SK-N-SH (cell line): Measurements from ENCODE around the gene NAALADL2. TPM values are rescaled to one million over a fixed set of nuclear protein-coding genes. Genes with fewer than 3 reads are reported as not detected.

ENCODE experiments used
- CTCF ChIA-PET: fragments of 300-600, 350-600 bp; formaldehyde crosslinking; extraction: SDS; loops from one replicate; lab custom pipeline; 2021; lab: Yijun Ruan, JAX
- POLR2A ChIA-PET: fragments of 350-600 bp; sonication (Branson Sonifier 250); formaldehyde crosslinking; extraction: SDS; loops from one replicate; lab custom pipeline; 2020; ENCODE audit warnings: antibody characterized with exemption, inconsistent platforms; lab: Yijun Ruan, JAX
- DNase-seq: peaks from one replicate; pipeline ENCODE4 v3.0.0; 2012
- H2AFZ ChIP-seq: fragments of 200-600 bp; sonication (generic); 2 replicates; pipeline ENCODE4 v1.8.1; 2016; ENCODE audit warnings: antibody characterized with exemption, mild to moderate bottlenecking, low read depth
- H3F3A ChIP-seq: fragments of 200-600 bp; sonication (generic); replicated peaks from 2 replicates; pipeline ENCODE3; 2016; ENCODE audit warnings: antibody characterized with exemption, mild to moderate bottlenecking; ENCODE audit not compliant: insufficient read depth
- H3K27ac ChIP-seq, 2 experiments: fragments of 200-500 bp in 1 of 2; fragments of 200-600 bp in 1 of 2; sonication (Bioruptor generic) in 1 of 2; sonication (generic), shearing (Covaris generic) in 1 of 2; 2 replicates each; pipeline versions ENCODE4 v1.5.1 to v1.6.1; 2014 to 2016; ENCODE audit warnings: low read depth in 2 of 2, inconsistent platforms in 1 of 2, low read length in 1 of 2, mild to moderate bottlenecking in 1 of 2, mixed read lengths in 1 of 2
- H3K27me3 ChIP-seq: fragments of 200-600 bp; sonication (generic), shearing (Covaris generic); 2 replicates; pipeline ENCODE4 v1.6.1; 2016; ENCODE audit warnings: mixed run types; ENCODE audit not compliant: insufficient read depth
- H3K36me3 ChIP-seq, 2 experiments: fragments of 200-500 bp in 1 of 2; fragments of 200-600 bp in 1 of 2; sonication (Bioruptor generic) in 1 of 2; sonication (generic) in 1 of 2; replicated peaks in 1 of 2; 2 replicates each; pipeline versions ENCODE3 to v1.5.1; 2014 to 2016; ENCODE audit warnings: low read length in 1 of 2, mild to moderate bottlenecking in 1 of 2; ENCODE audit not compliant: insufficient read depth in 2 of 2, control insufficient read depth in 1 of 2
- H3K4me1 ChIP-seq, 2 experiments: fragments of 200-500 bp in 1 of 2; fragments of 200-600 bp in 1 of 2; sonication (Bioruptor generic) in 1 of 2; sonication (generic), shearing (Covaris generic) in 1 of 2; 2 replicates each; pipeline versions ENCODE4 v1.5.1 to v1.6.1; 2014 to 2016; ENCODE audit warnings: low read depth in 1 of 2, low read length in 1 of 2, mixed run types in 1 of 2; ENCODE audit not compliant: insufficient read depth in 2 of 2, control insufficient read depth in 1 of 2
- H3K4me2 ChIP-seq: fragments of 200-600 bp; sonication (generic), shearing (Covaris generic); 2 replicates; pipeline ENCODE4 v1.6.1; 2017; ENCODE audit warnings: mixed run types
- H3K4me3 ChIP-seq, 2 experiments: fragments of 200-500 bp in 1 of 2; fragments of 200-600 bp in 1 of 2; sonication (Bioruptor generic) in 1 of 2; sonication (generic), shearing (Covaris generic) in 1 of 2; 2 replicates each; pipeline versions ENCODE4 v1.5.1 to v1.8.1; 2014 to 2016; ENCODE audit warnings: low read depth in 2 of 2, inconsistent platforms in 1 of 2, low read length in 1 of 2, mild to moderate bottlenecking in 1 of 2, mixed read lengths in 1 of 2, moderate library complexity in 1 of 2
- H3K79me2 ChIP-seq: fragments of 200-600 bp; sonication (generic); 2 replicates; pipeline ENCODE4 v1.8.1; 2017; ENCODE audit warnings: mild to moderate bottlenecking; ENCODE audit not compliant: insufficient read depth
- H3K9ac ChIP-seq: fragments of 200-600 bp; sonication (generic); 2 replicates; pipeline ENCODE4 v1.6.1; 2017; ENCODE audit warnings: mixed run types
- H3K9me2 ChIP-seq: fragments of 200-600 bp; sonication (generic); 2 replicates; pipeline ENCODE4 v1.6.1; 2017; ENCODE audit warnings: mixed run types
- H3K9me3 ChIP-seq: fragments of 200-600 bp; sonication (generic); 2 replicates; pipeline ENCODE4 v1.6.1; 2017; ENCODE audit warnings: mixed run types, mild to moderate bottlenecking, moderate library complexity
- H4K20me1 ChIP-seq: fragments of 200-600 bp; sonication (generic); 2 replicates; pipeline ENCODE4 v1.6.1; 2017; ENCODE audit warnings: mild to moderate bottlenecking, mixed run types; ENCODE audit not compliant: insufficient read depth
- CHD2 ChIP-seq: fragments of 150-350 bp; IDR thresholded peaks from 2 replicates; pipeline ENCODE4 v1.6.1; 2018; ENCODE audit warnings: low read length; ENCODE audit not compliant: partially characterized antibody
- FOXM1 ChIP-seq: IDR thresholded peaks from 2 replicates; pipeline ENCODE4 v1.4.0; 2012; ENCODE audit warnings: low read depth, mild to moderate bottlenecking
- GABPA ChIP-seq: IDR thresholded peaks from 2 replicates; pipeline ENCODE4 v1.4.0; 2012; ENCODE audit warnings: low read depth, mild to moderate bottlenecking
- GATA2 ChIP-seq: sonication (generic); formaldehyde crosslinking; IDR thresholded peaks from 2 replicates; pipeline ENCODE4 v1.5.0; 2020; ENCODE audit warnings: mild to moderate bottlenecking, missing genetic modification reagents
- JUND ChIP-seq: IDR thresholded peaks from 2 replicates; pipeline ENCODE4 v1.4.0; 2012
- NFIC ChIP-seq: IDR thresholded peaks from 2 replicates; pipeline ENCODE4 v1.4.0; 2012; ENCODE audit warnings: borderline replicate concordance
- NRF1 ChIP-seq: IDR thresholded peaks from 2 replicates; pipeline ENCODE4 v1.6.1; 2012; ENCODE audit warnings: low read depth, mild to moderate bottlenecking, low read length
- POLR2AphosphoS5 ChIP-seq: IDR thresholded peaks from 2 replicates; pipeline ENCODE4 v1.6.1; 2012; ENCODE audit warnings: low read depth, low read length
- RFX5 ChIP-seq: IDR thresholded peaks from 2 replicates; pipeline ENCODE4 v1.6.1; 2012; ENCODE audit warnings: mild to moderate bottlenecking, improper control_type of control experiment, low read length
- RXRA ChIP-seq: IDR thresholded peaks from 2 replicates; pipeline ENCODE4 v1.4.0; 2012; ENCODE audit warnings: low read depth, mild to moderate bottlenecking, borderline replicate concordance
- SIN3A ChIP-seq: IDR thresholded peaks from 2 replicates; pipeline ENCODE4 v1.6.1; 2012; ENCODE audit warnings: low read depth, mild to moderate bottlenecking, low read length, moderate library complexity, borderline replicate concordance
- TAF1 ChIP-seq: IDR thresholded peaks from 2 replicates; pipeline ENCODE4 v1.6.1; 2012; ENCODE audit warnings: low read depth, mild to moderate bottlenecking, low read length, moderate library complexity, borderline replicate concordance
- WGBS: methylation state at CpG from one replicate; pipeline ENCODE4 v1.1.6; 2017; ENCODE audit warnings: low lambda C conversion rate; 5-methylcytosine and 5-hydroxymethylcytosine counted together
- polyA plus RNA-seq, 3 experiments: library from polyadenylated mRNA; depleted of rRNA; stranded (reverse); fragments of >200 nt; gene quantifications; 2 replicates each; pipeline ENCODE4 v1.2.3, GENCODE V29; 2012
- TF ChIP-seq, protein P1 (sequence below): IDR thresholded peaks from 2 replicates; pipeline ENCODE4 v1.6.1; 2012; ENCODE audit warnings: mild to moderate bottlenecking, low read depth, low read length, moderate library complexity
- TF ChIP-seq, protein P2 (sequence below): fragments of 150-350 bp; IDR thresholded peaks from 2 replicates; pipeline ENCODE4 v1.6.1; 2016; ENCODE audit warnings: mild to moderate bottlenecking, low read depth, low read length
- TF ChIP-seq, protein P3 (sequence below): IDR thresholded peaks from 2 replicates; pipeline ENCODE4 v1.4.0; 2012; ENCODE audit warnings: low read depth, borderline replicate concordance

NAALADL2 gene
- polyA plus RNA-seq, 1 of the 3 experiments (the other 2 are of a cell fraction), result 1.2 TPM

DNA sequence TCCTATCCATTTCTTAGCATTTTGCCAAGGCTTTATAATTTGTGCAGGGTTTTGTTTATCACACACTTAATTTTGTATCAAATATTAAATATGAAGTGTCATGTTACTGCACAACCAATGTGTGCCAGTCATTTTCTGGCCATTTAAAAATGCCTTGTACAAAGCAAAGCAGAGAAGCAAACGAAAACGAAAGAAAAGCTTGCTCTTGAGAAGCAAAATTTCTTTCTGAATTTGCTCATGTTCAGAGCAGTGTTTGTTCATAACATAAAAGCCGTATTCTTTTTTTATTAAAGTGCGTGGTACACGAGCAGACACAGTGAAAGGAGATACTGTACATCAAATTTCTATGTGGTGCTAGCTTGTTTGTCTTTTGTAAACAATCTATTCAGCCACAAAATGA is 792.6 kb downstream of the NAALADL2 start (continued):
- no peak for TF ChIP-seq FOXM1
- no peak for TF ChIP-seq GABPA
- no peak for TF ChIP-seq SIN3A
- no peak for TF ChIP-seq GATA2 (CRISPR knock-in tag)
- no peak for TF ChIP-seq TAF1
- no peak for TF ChIP-seq NFIC
- no peak for TF ChIP-seq JUND
- TF ChIP-seq, protein P1, sequence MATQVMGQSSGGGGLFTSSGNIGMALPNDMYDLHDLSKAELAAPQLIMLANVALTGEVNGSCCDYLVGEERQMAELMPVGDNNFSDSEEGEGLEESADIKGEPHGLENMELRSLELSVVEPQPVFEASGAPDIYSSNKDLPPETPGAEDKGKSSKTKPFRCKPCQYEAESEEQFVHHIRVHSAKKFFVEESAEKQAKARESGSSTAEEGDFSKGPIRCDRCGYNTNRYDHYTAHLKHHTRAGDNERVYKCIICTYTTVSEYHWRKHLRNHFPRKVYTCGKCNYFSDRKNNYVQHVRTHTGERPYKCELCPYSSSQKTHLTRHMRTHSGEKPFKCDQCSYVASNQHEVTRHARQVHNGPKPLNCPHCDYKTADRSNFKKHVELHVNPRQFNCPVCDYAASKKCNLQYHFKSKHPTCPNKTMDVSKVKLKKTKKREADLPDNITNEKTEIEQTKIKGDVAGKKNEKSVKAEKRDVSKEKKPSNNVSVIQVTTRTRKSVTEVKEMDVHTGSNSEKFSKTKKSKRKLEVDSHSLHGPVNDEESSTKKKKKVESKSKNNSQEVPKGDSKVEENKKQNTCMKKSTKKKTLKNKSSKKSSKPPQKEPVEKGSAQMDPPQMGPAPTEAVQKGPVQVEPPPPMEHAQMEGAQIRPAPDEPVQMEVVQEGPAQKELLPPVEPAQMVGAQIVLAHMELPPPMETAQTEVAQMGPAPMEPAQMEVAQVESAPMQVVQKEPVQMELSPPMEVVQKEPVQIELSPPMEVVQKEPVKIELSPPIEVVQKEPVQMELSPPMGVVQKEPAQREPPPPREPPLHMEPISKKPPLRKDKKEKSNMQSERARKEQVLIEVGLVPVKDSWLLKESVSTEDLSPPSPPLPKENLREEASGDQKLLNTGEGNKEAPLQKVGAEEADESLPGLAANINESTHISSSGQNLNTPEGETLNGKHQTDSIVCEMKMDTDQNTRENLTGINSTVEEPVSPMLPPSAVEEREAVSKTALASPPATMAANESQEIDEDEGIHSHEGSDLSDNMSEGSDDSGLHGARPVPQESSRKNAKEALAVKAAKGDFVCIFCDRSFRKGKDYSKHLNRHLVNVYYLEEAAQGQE, result no peak
- TF ChIP-seq CHD2, result no peak
- TF ChIP-seq, all 33 proteins: peak for 0

DNA sequence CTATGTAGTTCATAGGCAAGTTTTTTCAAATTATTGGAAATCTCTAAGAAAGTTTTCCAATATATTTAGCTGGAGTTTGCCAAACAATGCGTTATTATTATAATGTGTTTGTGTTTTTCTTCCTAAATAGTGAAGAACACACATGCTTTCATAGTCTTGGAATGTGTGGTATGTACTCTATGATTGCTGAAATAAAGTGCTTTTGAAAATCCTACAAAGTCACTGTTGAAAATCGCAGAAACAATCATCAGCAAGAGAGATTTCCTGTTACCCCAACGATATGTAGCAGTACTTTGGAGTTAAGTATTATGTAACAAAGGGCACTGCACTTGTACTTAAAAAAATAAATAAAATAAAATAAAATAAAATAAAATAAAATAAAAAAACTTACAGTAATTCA is 796.2 kb downstream of the NAALADL2 start:
- Histone ChIP-seq H3K9me2 (no peaks in the 10 kb centered on the region), H3K9ac (no peak overlapping the region), H3K27me3 (no peaks in the 10 kb centered on the region), H2AFZ (no peak overlapping the region), H4K20me1 (no peaks in the 10 kb centered on the region), H3K36me3 (no peaks in the 10 kb centered on the region), H3K27ac (no peak overlapping the region), H3K79me2 (no peaks in the 10 kb centered on the region), H3K4me1 (no peaks in the 10 kb centered on the region), H3K4me3 (no peak overlapping the region), H3F3A (no peaks in the 10 kb centered on the region), H3K4me2 (no peak overlapping the region), H3K9me3 (no peaks in the 10 kb centered on the region)
- DNase-seq, result no peak
- WGBS, result 74% methylated on average over 3 of the region's 3 CpGs
- TF ChIP-seq POLR2AphosphoS5, result no peak
- TF ChIP-seq NFIC, result no peak
- TF ChIP-seq SIN3A, result no peak
- ChIA-PET CTCF (no interaction called here), POLR2A (no interaction called here)

DNA sequence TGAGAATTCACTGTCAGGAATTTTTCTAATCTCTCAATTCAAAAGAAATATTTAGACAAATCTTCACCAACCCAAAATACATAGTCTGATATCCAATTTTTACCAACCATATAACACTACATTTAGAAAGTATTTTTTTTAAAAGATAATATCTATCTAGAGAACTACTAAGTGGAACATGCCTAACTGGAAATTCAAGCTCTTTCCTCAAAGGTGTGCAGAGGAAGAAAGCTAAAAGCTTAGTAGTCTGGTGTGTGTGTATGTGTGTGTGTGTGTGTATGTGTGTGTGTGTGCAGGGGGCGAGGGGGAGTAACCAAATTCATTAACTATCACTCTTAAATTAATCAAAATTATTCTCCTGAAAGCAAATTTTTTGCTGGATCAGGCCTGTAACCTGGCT is 797.3 kb downstream of the NAALADL2 start:
- Histone ChIP-seq H3K27ac (no peak overlapping the region), H3K9ac (no peak overlapping the region), H3K79me2 (no peaks in the 10 kb centered on the region), H3K27me3 (no peaks in the 10 kb centered on the region), H2AFZ (no peak overlapping the region), H3F3A (no peaks in the 10 kb centered on the region), H4K20me1 (no peaks in the 10 kb centered on the region), H3K4me1 (no peaks in the 10 kb centered on the region), H3K4me2 (no peak overlapping the region), H3K9me2 (no peaks in the 10 kb centered on the region), H3K4me3 (no peak overlapping the region), H3K36me3 (no peaks in the 10 kb centered on the region), H3K9me3 (no peaks in the 10 kb centered on the region)
- 63% methylated on average over 1 of the region's 1 CpG for WGBS
- TF ChIP-seq POLR2AphosphoS5 (no peak), RXRA (no peak), RFX5 (no peak), NRF1 (no peak)
- TF ChIP-seq, protein P2, sequence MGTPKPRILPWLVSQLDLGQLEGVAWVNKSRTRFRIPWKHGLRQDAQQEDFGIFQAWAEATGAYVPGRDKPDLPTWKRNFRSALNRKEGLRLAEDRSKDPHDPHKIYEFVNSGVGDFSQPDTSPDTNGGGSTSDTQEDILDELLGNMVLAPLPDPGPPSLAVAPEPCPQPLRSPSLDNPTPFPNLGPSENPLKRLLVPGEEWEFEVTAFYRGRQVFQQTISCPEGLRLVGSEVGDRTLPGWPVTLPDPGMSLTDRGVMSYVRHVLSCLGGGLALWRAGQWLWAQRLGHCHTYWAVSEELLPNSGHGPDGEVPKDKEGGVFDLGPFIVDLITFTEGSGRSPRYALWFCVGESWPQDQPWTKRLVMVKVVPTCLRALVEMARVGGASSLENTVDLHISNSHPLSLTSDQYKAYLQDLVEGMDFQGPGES, result no peak
- TF ChIP-seq, protein P3, sequence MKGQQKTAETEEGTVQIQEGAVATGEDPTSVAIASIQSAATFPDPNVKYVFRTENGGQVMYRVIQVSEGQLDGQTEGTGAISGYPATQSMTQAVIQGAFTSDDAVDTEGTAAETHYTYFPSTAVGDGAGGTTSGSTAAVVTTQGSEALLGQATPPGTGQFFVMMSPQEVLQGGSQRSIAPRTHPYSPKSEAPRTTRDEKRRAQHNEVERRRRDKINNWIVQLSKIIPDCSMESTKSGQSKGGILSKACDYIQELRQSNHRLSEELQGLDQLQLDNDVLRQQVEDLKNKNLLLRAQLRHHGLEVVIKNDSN, result no peak
- POLR2A ChIA-PET, result no interaction called here
- DNase-seq, result no peak
- CTCF ChIA-PET, result no interaction called here
